Measurements from ENCODE around the gene TGFB1I1.

DNA sequence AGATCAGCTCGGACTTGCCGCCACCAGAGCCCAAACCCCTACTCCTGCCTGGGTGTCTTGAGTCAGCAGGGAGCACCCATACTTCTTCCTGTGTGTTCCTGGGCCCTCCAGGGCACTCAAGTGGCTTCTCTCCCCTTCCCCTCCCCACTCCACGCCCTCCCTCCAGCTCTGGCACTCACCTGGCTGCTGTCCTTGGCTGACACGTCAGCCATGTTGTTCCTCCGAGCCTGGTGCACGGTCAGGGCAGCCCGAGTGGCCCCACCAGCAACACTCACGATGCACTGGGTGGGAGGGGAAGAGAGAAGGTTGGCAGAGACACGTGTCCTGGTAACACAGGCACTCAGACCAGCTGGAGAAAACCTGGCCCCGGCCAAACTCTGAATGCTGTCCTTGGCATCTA, 24.7 kb downstream of the TGFB1I1 start:
- TF ChIP-seq, protein P1, sequence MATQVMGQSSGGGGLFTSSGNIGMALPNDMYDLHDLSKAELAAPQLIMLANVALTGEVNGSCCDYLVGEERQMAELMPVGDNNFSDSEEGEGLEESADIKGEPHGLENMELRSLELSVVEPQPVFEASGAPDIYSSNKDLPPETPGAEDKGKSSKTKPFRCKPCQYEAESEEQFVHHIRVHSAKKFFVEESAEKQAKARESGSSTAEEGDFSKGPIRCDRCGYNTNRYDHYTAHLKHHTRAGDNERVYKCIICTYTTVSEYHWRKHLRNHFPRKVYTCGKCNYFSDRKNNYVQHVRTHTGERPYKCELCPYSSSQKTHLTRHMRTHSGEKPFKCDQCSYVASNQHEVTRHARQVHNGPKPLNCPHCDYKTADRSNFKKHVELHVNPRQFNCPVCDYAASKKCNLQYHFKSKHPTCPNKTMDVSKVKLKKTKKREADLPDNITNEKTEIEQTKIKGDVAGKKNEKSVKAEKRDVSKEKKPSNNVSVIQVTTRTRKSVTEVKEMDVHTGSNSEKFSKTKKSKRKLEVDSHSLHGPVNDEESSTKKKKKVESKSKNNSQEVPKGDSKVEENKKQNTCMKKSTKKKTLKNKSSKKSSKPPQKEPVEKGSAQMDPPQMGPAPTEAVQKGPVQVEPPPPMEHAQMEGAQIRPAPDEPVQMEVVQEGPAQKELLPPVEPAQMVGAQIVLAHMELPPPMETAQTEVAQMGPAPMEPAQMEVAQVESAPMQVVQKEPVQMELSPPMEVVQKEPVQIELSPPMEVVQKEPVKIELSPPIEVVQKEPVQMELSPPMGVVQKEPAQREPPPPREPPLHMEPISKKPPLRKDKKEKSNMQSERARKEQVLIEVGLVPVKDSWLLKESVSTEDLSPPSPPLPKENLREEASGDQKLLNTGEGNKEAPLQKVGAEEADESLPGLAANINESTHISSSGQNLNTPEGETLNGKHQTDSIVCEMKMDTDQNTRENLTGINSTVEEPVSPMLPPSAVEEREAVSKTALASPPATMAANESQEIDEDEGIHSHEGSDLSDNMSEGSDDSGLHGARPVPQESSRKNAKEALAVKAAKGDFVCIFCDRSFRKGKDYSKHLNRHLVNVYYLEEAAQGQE (IDR thresholded peaks at IDR 0.05; ENCODE audit: low read depth) = no peak
- no peak for TF ChIP-seq CEBPB (IDR thresholded peaks at IDR 0.05)

All from Ishikawa (cell line).